NK-92 treated with Interleukin-12 subunit alpha and Interleukin-12 subunit beta, amount 100 ng/mL, for 24 hours (cell line): ENCODE measurements around the gene EPHA2.
"Not testable (repeated sequence)": the region's sequence is repeated elsewhere in the genome, so short reads cannot be mapped to it uniquely, and the experiment has no call there.

Experiments used
- DNase-seq: peaks from one replicate; lab custom pipeline; 2025; lab: John Stamatoyannopoulos, UW

Gene EPHA2

GRCh38 chr1:16183765-16184556 is 28.1 kb upstream of the EPHA2 start:
- no peak for DNase-seq

GRCh38 chr1:16183179-16183578 is 27.3 kb upstream of the EPHA2 start:
- DNase-seq, result no peak

- no peak for DNase-seq
Observed at GRCh38 chr1:16181887-16182719, 26.2 kb upstream of the EPHA2 start.

GRCh38 chr1:16180291-16180824 is 24.5 kb upstream of the EPHA2 start:
- no peak for DNase-seq

GRCh38 chr1:16178596-16179497 is 23.0 kb upstream of the EPHA2 start:
- DNase-seq, result no peak

- no peak for DNase-seq
Observed at GRCh38 chr1:16177306-16177705, 21.4 kb upstream of the EPHA2 start.

GRCh38 chr1:16176653-16177052 is 20.8 kb upstream of the EPHA2 start:
- no peak for DNase-seq

- no peak for DNase-seq
Observed at GRCh38 chr1:16175610-16176553, 20.0 kb upstream of the EPHA2 start.

- no peak for DNase-seq
Observed at GRCh38 chr1:16174886-16175598, 19.2 kb upstream of the EPHA2 start.

- DNase-seq, result no peak
Observed at GRCh38 chr1:16174261-16174868, 18.5 kb upstream of the EPHA2 start.

GRCh38 chr1:16173447-16174260 is 17.8 kb upstream of the EPHA2 start:
- no peak for DNase-seq

GRCh38 chr1:16172964-16173446 is 17.1 kb upstream of the EPHA2 start:
- no peak for DNase-seq

- no peak for DNase-seq
Observed at GRCh38 chr1:16172218-16172830, 16.5 kb upstream of the EPHA2 start.

GRCh38 chr1:16171314-16172151 is 15.7 kb upstream of the EPHA2 start:
- DNase-seq, result no peak

GRCh38 chr1:16170283-16170673 is 14.4 kb upstream of the EPHA2 start:
- DNase-seq, result no peak

- DNase-seq, result no peak
Observed at GRCh38 chr1:16168622-16169360, 12.9 kb upstream of the EPHA2 start.

GRCh38 chr1:16168144-16168495 is 12.3 kb upstream of the EPHA2 start:
- DNase-seq, result not testable (repeated sequence)
